Mesangial cell (primary cell): ENCODE results near the gene DSN1. TPM values are rescaled to one million over a fixed set of nuclear protein-coding genes. Genes with fewer than 3 reads are reported as not detected.

Experiments used
- total RNA-seq: library from RNA; depleted of rRNA; stranded (reverse); fragments of >200 nt; gene quantifications from 2 replicates; pipeline ENCODE4 v1.2.3, GENCODE V29; 2015

DSN1 gene, protein sequence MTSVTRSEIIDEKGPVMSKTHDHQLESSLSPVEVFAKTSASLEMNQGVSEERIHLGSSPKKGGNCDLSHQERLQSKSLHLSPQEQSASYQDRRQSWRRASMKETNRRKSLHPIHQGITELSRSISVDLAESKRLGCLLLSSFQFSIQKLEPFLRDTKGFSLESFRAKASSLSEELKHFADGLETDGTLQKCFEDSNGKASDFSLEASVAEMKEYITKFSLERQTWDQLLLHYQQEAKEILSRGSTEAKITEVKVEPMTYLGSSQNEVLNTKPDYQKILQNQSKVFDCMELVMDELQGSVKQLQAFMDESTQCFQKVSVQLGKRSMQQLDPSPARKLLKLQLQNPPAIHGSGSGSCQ
- total RNA-seq, result 4.1 and 25.7 TPM in 2 replicates

DNA sequence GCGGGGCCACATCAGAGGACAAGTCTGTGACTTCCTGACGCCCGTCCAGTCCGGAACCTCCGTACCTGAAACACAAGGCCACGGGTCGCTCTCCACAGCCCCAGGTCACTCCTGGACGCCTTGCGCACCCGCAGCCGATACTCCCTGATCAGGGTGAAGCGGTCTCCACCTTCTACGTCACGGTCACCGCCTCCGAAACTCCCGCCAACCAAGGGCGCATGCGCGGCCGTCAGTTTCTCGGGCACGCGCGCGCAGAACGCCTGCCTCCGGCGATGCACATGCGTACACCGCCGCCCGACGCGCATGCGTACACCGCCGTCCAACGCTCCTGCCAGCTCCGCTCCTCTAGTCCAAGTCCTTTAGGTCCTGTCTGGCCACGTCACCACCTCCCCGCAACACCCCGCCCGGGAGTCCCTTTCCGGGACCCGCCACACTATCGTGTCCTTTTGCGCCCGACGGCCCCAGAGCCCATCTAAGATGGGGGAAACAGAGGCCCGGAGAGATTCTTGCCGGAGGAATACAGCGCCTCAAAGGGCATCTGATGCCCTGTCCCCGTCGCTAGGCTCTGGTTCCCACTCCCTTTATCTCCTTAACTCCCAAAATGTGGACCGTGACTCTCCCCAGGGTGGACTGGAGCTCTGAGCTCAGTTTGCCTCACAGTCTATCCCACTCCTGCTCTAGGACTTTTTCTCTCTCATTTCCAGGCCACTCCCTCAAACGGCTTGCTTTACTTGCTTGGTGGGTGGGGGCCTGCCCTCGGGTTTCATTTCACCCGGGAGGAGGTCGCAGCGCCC, at the start of gene DSN1:
DSN1 (minus strand) TSS at position 167 of the 794 bp plus-strand sequence. CDS start 2,305 bp downstream, outside the sequence.

DNA sequence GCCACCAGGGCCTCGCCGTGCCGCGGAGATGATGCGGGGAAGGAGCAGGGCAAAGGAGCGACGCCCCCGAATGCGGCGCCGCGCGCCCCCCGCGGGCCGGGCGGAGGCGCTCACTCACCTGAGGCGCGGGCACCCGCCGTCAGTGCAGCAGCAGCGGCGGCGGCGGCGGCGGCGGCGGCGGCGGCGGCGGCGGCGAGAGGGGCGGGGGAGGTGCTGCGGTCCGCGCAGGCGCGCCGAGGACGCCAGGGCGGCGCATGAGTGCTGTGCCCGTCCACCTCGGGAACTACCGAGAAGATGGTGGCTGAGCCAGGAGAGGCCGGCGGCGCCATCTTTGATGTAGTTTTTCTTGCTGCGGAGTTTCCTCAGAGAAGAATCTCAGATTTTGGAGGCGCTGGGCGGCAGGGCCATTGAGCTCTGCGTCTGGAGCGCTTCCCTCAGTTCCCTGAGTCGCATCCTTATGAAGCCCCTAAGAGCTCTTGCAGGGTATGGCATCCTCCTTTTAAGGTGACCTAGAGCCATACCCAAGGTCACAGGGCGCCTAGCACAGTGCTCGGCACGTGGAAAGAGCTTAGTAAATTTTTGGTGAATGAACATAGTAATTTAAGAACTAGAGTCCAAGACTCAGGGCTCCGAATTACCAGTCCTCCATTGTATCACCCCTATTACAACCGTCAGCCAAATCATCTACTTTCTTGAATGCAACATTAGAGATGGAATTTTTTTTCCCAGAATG, 27.5 kb downstream of the DSN1 start, which contains the start of gene NDRG3:
NDRG3 (minus strand) TSS at position 164 of the 733 bp plus-strand sequence. CDS start 24,355 bp downstream, outside the sequence.

Other genes starting within 250 kb of the DSN1 start
- 170 and 199 TPM in 2 replicates for gene MYL9, start 232.2 kb downstream of the DSN1 start, total RNA-seq
- 15.0 and 30.0 TPM in 2 replicates for gene TGIF2, start 200.2 kb downstream of the DSN1 start, total RNA-seq
- gene RAB5IF, start 168.0 kb downstream of the DSN1 start, total RNA-seq, result 76.8 and 114 TPM in 2 replicates
- not detected in 2 replicates for gene SLA2, start 127.6 kb downstream of the DSN1 start, total RNA-seq
- gene NDRG3, start 27.7 kb downstream of the DSN1 start, total RNA-seq, result 15.8 and 20.3 TPM in 2 replicates
- 0.49 and 0.76 TPM in 2 replicates for gene TLDC2, start 102.4 kb upstream of the DSN1 start, total RNA-seq
- 14.3 and 21.5 TPM in 2 replicates for gene SAMHD1, start 177.9 kb upstream of the DSN1 start, total RNA-seq